ENCODE results near the gene SORCS2. TPM values are rescaled to one million over a fixed set of nuclear protein-coding genes. Genes with fewer than 3 reads are reported as not detected.

SORCS2 gene
- total and polyA plus RNA-seq, 12 donors = 0.25 to 5.4 (median 2.2) TPM

DNA sequence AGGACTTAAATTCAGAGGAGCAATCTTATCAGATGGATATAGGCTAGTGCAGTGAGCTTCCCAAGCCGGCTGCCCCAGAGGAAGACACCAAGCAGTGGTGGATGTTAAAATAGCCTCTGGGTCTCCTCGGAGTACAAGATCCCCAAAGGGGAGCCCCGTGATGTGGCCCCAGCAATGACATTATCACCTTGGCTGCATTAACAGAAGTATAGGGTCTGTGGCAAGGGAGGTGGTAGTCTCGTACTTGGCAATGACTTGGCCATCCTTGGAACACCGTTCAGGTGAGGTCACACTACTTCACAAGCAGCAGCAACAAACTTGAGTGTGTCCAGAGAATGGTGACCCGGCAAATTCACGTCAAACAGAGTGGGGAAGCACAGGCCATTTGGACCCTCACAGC is 174.6 kb downstream of the SORCS2 start:
- no peaks in the 10 kb centered on the region for H3K9me3 ChIP-seq
- intact Hi-C loops (cut with DNase I) = no loop called here
- 78 to 83% methylated on average over 7 of the region's 7 CpGs for WGBS, 2 donors
- H3K4me1 ChIP-seq = peaks cover 0 to 20% (median 12%) of the 10 kb centered on the region in 9 donors
- peaks cover 0 to 25% (median 0%) of the 10 kb centered on the region in 7 donors for H3K27me3 ChIP-seq
- DNase-seq = no peak
- TF ChIP-seq, protein P1, sequence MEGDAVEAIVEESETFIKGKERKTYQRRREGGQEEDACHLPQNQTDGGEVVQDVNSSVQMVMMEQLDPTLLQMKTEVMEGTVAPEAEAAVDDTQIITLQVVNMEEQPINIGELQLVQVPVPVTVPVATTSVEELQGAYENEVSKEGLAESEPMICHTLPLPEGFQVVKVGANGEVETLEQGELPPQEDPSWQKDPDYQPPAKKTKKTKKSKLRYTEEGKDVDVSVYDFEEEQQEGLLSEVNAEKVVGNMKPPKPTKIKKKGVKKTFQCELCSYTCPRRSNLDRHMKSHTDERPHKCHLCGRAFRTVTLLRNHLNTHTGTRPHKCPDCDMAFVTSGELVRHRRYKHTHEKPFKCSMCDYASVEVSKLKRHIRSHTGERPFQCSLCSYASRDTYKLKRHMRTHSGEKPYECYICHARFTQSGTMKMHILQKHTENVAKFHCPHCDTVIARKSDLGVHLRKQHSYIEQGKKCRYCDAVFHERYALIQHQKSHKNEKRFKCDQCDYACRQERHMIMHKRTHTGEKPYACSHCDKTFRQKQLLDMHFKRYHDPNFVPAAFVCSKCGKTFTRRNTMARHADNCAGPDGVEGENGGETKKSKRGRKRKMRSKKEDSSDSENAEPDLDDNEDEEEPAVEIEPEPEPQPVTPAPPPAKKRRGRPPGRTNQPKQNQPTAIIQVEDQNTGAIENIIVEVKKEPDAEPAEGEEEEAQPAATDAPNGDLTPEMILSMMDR (IDR thresholded peaks at IDR 0.05) = no peak
- no peaks in the 10 kb centered on the region for H3K36me3 ChIP-seq
- H3K4me3 ChIP-seq = no peak overlapping the region
- ATAC-seq = no peak
- no peak overlapping the region for H3K27ac ChIP-seq

DNA sequence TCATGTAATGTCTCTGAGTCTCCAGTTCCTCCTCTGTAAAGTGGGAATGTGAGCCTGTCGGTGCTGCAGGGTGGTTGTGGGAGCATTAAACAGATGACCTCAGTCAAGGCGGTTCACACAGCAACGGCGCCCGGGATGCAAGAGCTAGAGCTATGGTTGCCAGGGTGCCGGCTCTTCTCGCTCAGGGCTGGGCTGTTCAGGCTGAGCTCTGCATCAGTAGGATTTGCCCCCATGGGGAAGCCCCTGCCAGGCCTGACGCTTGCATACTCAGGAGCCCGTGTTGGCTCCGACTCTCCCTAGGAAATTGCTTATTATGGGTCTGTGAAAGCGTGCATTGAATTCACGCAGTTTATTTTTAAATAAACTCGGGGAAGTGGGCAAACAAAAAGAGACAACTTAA is 175.1 kb downstream of the SORCS2 start:
- TF ChIP-seq, protein P1 (IDR thresholded peaks at IDR 0.05) = no peak
- peaks cover 0 to 25% (median 0%) of the 10 kb centered on the region in 7 donors for H3K27me3 ChIP-seq
- H3K36me3 ChIP-seq = no peaks in the 10 kb centered on the region
- intact Hi-C loops (cut with DNase I) = no loop called here
- WGBS, 2 donors = 73 to 78% methylated on average over 13 of the region's 13 CpGs
- DNase-seq = no peak
- no peak for ATAC-seq
- peaks cover 0 to 19% (median 12%) of the 10 kb centered on the region in 9 donors for H3K4me1 ChIP-seq
- H3K9me3 ChIP-seq = no peaks in the 10 kb centered on the region
- H3K4me3 ChIP-seq = no peak overlapping the region
- H3K27ac ChIP-seq = no peak overlapping the region

DNA sequence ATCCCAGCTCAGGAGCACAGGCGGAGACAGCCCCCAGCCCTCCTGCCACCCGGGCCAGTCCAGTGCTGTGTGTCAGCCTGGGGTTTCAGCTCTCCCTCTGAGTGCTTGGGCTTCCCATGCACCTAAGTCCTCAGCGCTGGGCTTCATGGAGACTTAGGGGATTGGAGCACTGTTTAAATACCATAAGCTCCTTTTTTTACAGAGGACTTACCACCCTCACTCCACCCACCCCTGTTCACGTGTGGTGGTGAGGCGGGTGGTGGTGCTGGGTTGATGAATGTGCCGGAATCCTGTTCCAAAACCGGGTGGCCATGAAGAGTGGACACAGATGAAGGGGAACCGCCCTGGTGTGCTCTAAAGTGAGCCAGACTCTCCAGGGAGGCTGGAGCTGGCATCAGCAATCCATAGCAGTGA is 175.5 kb downstream of the SORCS2 start:
- TF ChIP-seq, protein P1 (IDR thresholded peaks at IDR 0.05) = no peak
- H3K4me3 ChIP-seq = no peak overlapping the region
- WGBS, 2 donors = 71 to 76% methylated on average over 8 of the region's 8 CpGs
- H3K4me1 ChIP-seq = peaks cover 0 to 19% (median 12%) of the 10 kb centered on the region in 9 donors
- H3K27ac ChIP-seq = no peak overlapping the region
- intact Hi-C loops (cut with DNase I) = no loop called here
- H3K27me3 ChIP-seq = peaks cover 0 to 25% (median 0%) of the 10 kb centered on the region in 7 donors
- H3K36me3 ChIP-seq = no peaks in the 10 kb centered on the region
- DNase-seq (no peak), ATAC-seq (no peak)
- H3K9me3 ChIP-seq = no peaks in the 10 kb centered on the region

DNA sequence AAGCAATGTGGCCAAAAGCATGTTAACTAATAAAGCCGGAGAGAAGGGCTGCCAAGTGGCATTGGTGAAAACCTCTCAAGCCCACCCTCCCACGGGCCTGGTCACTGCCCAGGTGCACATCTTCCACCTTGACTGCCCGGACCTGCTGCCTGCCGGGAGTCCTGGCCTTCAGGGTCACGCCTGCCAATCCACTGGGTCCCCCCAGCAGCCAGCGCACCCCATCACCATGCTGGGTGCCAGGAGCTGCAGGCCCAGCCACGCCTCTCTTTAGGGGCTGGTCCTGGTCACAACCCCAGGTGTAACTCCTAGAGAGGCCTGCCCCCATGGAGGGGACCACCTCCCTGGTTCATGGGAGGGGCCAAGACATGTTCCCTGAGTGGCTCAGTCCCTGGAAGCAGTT is 176.0 kb downstream of the SORCS2 start:
- Histone ChIP-seq H3K9me3 (no peaks in the 10 kb centered on the region), H3K27ac (no peak overlapping the region), H3K36me3 (no peaks in the 10 kb centered on the region), H3K27me3 (peaks cover 0 to 25% (median 0%) of the 10 kb centered on the region in 7 donors), H3K4me1 (peaks cover 0 to 19% (median 12%) of the 10 kb centered on the region in 9 donors), H3K4me3 (no peak overlapping the region)
- ATAC-seq = no peak
- TF ChIP-seq, protein P1 (IDR thresholded peaks at IDR 0.05) = no peak
- 87 to 98% methylated on average over 7 of the region's 7 CpGs for WGBS, 2 donors
- intact Hi-C loops (cut with DNase I) = no loop called here
- no peak for DNase-seq
